Liver (tissue), 9 donors: ENCODE measurements around the gene CSNK1G2. TPM values are rescaled to one million over a fixed set of nuclear protein-coding genes. Genes with fewer than 3 reads are reported as not detected.
A peak's percentile ranks its signal among the peaks of the same experiment; 100 is the strongest.

Experiments
- DNase-seq: peaks from one replicate; pipeline ENCODE4 v3.0.0-alpha.2; 2017; ENCODE audit warnings: low spot score
- H3K27ac ChIP-seq, 2 donors: one replicate each; pipeline ENCODE4 v1.7.0; 2013; ENCODE audit warnings: inconsistent platforms in 2 of 2, low read length in 2 of 2, control low read depth in 1 of 2, low read depth in 1 of 2, mild to moderate bottlenecking in 1 of 2
- H3K27me3 ChIP-seq, 4 donors: one replicate each; pipeline versions ENCODE4 v1.6.1 to v1.7.0; 2013; ENCODE audit warnings: low read length in 3 of 4, inconsistent platforms in 1 of 4, mild to moderate bottlenecking in 1 of 4, moderate library complexity in 1 of 4; ENCODE audit not compliant: control insufficient read depth in 4 of 4, insufficient read depth in 4 of 4
- H3K36me3 ChIP-seq, 4 donors: one replicate each; pipeline versions ENCODE4 v1.6.1 to v1.7.0; 2013; ENCODE audit warnings: low read length in 3 of 4, mild to moderate bottlenecking in 3 of 4, low read depth in 1 of 4, moderate library complexity in 1 of 4; ENCODE audit not compliant: control insufficient read depth in 4 of 4, insufficient read depth in 3 of 4
- H3K4me1 ChIP-seq, 4 donors: one replicate each; pipeline versions ENCODE4 v1.6.1 to v1.7.0; 2013; ENCODE audit warnings: low read length in 3 of 4, mild to moderate bottlenecking in 3 of 4, moderate library complexity in 1 of 4; ENCODE audit not compliant: control insufficient read depth in 4 of 4, insufficient read depth in 4 of 4
- H3K4me3 ChIP-seq, 3 donors: one replicate each; pipeline versions ENCODE4 v1.6.1 to v1.7.0; 2013; ENCODE audit warnings: low read length in 3 of 3, control low read depth in 1 of 3, low read depth in 1 of 3, mild to moderate bottlenecking in 1 of 3
- H3K9ac ChIP-seq, 2 donors: one replicate each; pipeline ENCODE4 v1.7.0; 2013; ENCODE audit warnings: low read length in 2 of 2, mild to moderate bottlenecking in 2 of 2, moderate library complexity in 2 of 2, control low read depth in 1 of 2, low read depth in 1 of 2
- H3K9me3 ChIP-seq, 4 donors: one replicate each; pipeline versions ENCODE4 v1.6.1 to v1.7.0; 2013; ENCODE audit warnings: low read length in 3 of 4; ENCODE audit not compliant: control insufficient read depth in 4 of 4
- ATF3 ChIP-seq: IDR thresholded peaks from 2 replicates; pipeline ENCODE4 v1.6.1; 2016; ENCODE audit warnings: antibody characterized with exemption
- CTCF ChIP-seq: fragments of 150-350 bp; IDR thresholded peaks from 2 replicates; pipeline ENCODE4 v1.5.1; 2017; ENCODE audit warnings: improper control_type of control experiment, low read depth, low read length; ENCODE audit not compliant: missing input control
- EGR1 ChIP-seq, 2 donors: IDR thresholded peaks; 2 replicates each; pipeline ENCODE4 v1.6.1; 2016 to 2018; ENCODE audit warnings: antibody characterized with exemption in 2 of 2, low read depth in 2 of 2
- FOXA1 ChIP-seq: IDR thresholded peaks from 2 replicates; pipeline ENCODE4 v1.6.1; 2016; ENCODE audit warnings: antibody characterized with exemption
- FOXA2 ChIP-seq: IDR thresholded peaks from 2 replicates; pipeline ENCODE4 v1.6.1; 2016; ENCODE audit warnings: antibody characterized with exemption
- GABPA ChIP-seq, 2 donors: IDR thresholded peaks in 1 of 2; conservative IDR thresholded peaks in 1 of 2; 2 replicates each; pipeline ENCODE4 v1.6.1; 2016; ENCODE audit warnings: antibody characterized with exemption in 2 of 2, mild to moderate bottlenecking in 1 of 2, moderate library complexity in 1 of 2
- HNF4A ChIP-seq, 2 donors: conservative IDR thresholded peaks; 2 replicates each; pipeline ENCODE4 v1.6.1; 2016; ENCODE audit warnings: antibody characterized with exemption in 2 of 2, mild to moderate bottlenecking in 2 of 2
- HNF4G ChIP-seq: IDR thresholded peaks from 2 replicates; pipeline ENCODE4 v1.6.1; 2016; ENCODE audit warnings: antibody characterized with exemption
- JUND ChIP-seq, 2 donors: IDR thresholded peaks; 2 replicates each; pipeline ENCODE4 v1.6.1; 2016; ENCODE audit warnings: antibody characterized with exemption in 2 of 2
- MAX ChIP-seq: IDR thresholded peaks from 2 replicates; pipeline ENCODE4 v1.6.1; 2016; ENCODE audit warnings: antibody characterized with exemption
- NR2F2 ChIP-seq: IDR thresholded peaks from 2 replicates; pipeline ENCODE4 v1.6.1; 2016; ENCODE audit warnings: antibody characterized with exemption
- RAD21 ChIP-seq, 2 donors: IDR thresholded peaks; 2 replicates each; pipeline ENCODE4 v1.6.1; 2016; ENCODE audit warnings: antibody characterized with exemption in 2 of 2, mild to moderate bottlenecking in 2 of 2
- RXRA ChIP-seq, 2 donors: IDR thresholded peaks; 2 replicates each; pipeline ENCODE4 v1.6.1; 2017 to 2018; ENCODE audit warnings: antibody characterized with exemption in 2 of 2, mild to moderate bottlenecking in 1 of 2
- SP1 ChIP-seq: IDR thresholded peaks from 2 replicates; pipeline ENCODE4 v1.6.1; 2018; ENCODE audit warnings: antibody characterized with exemption, mild to moderate bottlenecking
- TAF1 ChIP-seq: conservative IDR thresholded peaks from 2 replicates; pipeline ENCODE4 v1.6.1; 2016; ENCODE audit warnings: antibody characterized with exemption, mild to moderate bottlenecking
- YY1 ChIP-seq: IDR thresholded peaks from 2 replicates; pipeline ENCODE4 v1.6.1; 2016; ENCODE audit warnings: antibody characterized with exemption, mild to moderate bottlenecking
- WGBS: extraction: QIAGEN DNeasy Blood & Tissue Kit; methylation state at CpG from one replicate; pipeline ENCODE4 v1.1.7; 2013; 5-methylcytosine and 5-hydroxymethylcytosine counted together
- polyA plus RNA-seq, 2 donors: library from polyadenylated mRNA; stranded (reverse) in 1 of 2; unstranded in 1 of 2; fragments of 200-250 nt in 1 of 2; fragments of >200 nt in 1 of 2; fragmentation: Nextera tagmentation in 1 of 2; extraction: Ambion mirVana in 1 of 2; gene quantifications; one replicate each; pipeline versions ENCODE4 v1.2.1 to v1.2.3, GENCODE V29; 2013 to 2015
- total RNA-seq, 2 donors: library from RNA; depleted of rRNA; stranded (reverse); fragments of >200 nt; gene quantifications; one replicate each; pipeline ENCODE4 v1.2.3, GENCODE V29; 2014
- TF ChIP-seq, protein P1 (sequence below): IDR thresholded peaks from 2 replicates; pipeline ENCODE4 v1.6.1; 2016; ENCODE audit warnings: antibody characterized with exemption
- donor health status: healthy.
- donor health status: healthy.
- donor health status: healthy.
- donor health status: healthy.
- donor health status: healthy.

CSNK1G2 gene
- total and polyA plus RNA-seq, 4 donors: 3.5 to 30.6 (median 23.9) TPM

DNA sequence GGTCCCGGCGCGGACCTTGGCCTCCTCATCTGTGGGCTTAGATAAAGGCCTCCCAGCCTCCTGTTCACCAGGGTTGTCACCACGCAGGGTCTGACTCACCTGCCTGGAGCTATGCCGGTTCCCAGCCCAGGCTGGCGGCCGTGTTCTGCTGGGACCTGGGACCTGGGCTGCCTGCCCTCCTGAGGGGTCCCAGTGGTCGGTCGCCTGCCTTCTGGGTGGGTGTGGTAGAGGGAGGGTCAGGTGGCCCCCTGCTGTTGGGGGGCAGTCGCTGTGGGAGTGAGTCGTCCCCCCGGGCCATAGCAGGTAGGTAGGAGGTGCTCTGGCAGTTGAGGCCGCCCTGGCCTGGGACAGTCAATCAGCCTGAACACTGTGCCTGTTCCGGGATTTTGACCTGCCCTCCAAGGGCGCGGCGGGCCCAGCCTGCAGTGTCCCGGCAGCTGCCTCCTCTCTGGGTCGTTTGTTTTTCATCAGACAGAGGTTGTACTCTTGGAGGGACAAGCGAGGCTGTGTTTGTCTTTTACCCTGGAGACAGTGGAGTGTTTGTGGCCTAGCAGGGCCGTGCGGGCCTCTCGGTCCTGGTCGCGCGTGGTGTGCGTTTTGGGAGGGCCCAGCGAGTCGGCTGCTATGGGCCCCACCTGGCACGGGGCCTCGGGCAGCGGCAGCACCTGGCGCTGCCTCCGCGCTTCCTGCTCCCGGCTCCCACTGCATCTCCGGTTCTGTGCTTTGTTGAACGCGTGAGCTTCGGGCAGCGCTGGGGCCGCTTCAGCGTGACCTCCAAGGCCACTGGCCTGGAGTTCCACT lies 33.2 kb upstream of the CSNK1G2 start:
- H3K27me3 ChIP-seq: no peaks in the 10 kb centered on the region
- H3K27ac ChIP-seq: peak overlapping the region; percentile 3 to 19
- TF ChIP-seq TAF1: no peak
- TF ChIP-seq SP1: peak; percentile 8
- H3K9me3 ChIP-seq: no peaks in the 10 kb centered on the region
- DNase-seq: no peak
- H3K4me1 ChIP-seq: peaks cover 3 to 11% (median 7%) of the 10 kb centered on the region in 4 donors
- no peak overlapping the region for H3K9ac ChIP-seq
- no peak overlapping the region for H3K4me3 ChIP-seq
- peaks cover 0 to 4% (median 1%) of the 10 kb centered on the region in 4 donors for H3K36me3 ChIP-seq
- WGBS: 75% methylated on average over 43 of the region's 43 CpGs

- Histone ChIP-seq H3K27ac (no peak overlapping the region), H3K9ac (no peak overlapping the region), H3K36me3 (peaks cover 0 to 8% (median 3%) of the 10 kb centered on the region in 4 donors), H3K4me3 (no peak overlapping the region), H3K27me3 (no peaks in the 10 kb centered on the region), H3K9me3 (no peaks in the 10 kb centered on the region), H3K4me1 (peaks cover 3 to 11% (median 7%) of the 10 kb centered on the region in 4 donors)
- WGBS: 83% methylated on average over 13 of the region's 13 CpGs
- no peak for TF ChIP-seq ATF3
- TF ChIP-seq CTCF: no peak
- TF ChIP-seq RXRA (IDR thresholded peaks at IDR 0.05): no peak
- no peak for TF ChIP-seq HNF4A (conservative IDR thresholded peaks at IDR 0.05)
- TF ChIP-seq FOXA1: no peak
- no peak for TF ChIP-seq SP1
- DNase-seq: no peak
Measured at GRCh38 chr19:1908364-1908678, 32.7 kb upstream of the CSNK1G2 start.

- no peak for DNase-seq
- Histone ChIP-seq H3K27ac (no peak overlapping the region), H3K4me3 (no peak overlapping the region), H3K27me3 (no peaks in the 10 kb centered on the region), H3K36me3 (peaks cover 0 to 11% (median 4%) of the 10 kb centered on the region in 4 donors), H3K9ac (no peak overlapping the region), H3K4me1 (peaks cover 3 to 11% (median 7%) of the 10 kb centered on the region in 4 donors), H3K9me3 (no peaks in the 10 kb centered on the region)
- TF ChIP-seq MAX: no peak
- TF ChIP-seq YY1: no peak
- no peak for TF ChIP-seq EGR1 (IDR thresholded peaks at IDR 0.05; ENCODE audit: low read depth in 2 of 2)
- TF ChIP-seq FOXA1: no peak
- TF ChIP-seq CTCF: no peak
- no peak for TF ChIP-seq HNF4A (conservative IDR thresholded peaks at IDR 0.05)
- TF ChIP-seq TAF1: no peak
- TF ChIP-seq RXRA (IDR thresholded peaks at IDR 0.05): no peak
- no peak for TF ChIP-seq HNF4G
- no peak for TF ChIP-seq RAD21 (IDR thresholded peaks at IDR 0.05)
- TF ChIP-seq NR2F2: no peak
- TF ChIP-seq FOXA2: no peak
- TF ChIP-seq ATF3: no peak
- TF ChIP-seq JUND (IDR thresholded peaks at IDR 0.05): no peak
- no peak for TF ChIP-seq GABPA (IDR thresholded peaks at IDR 0.05 in 1 of 2, conservative IDR thresholded peaks at IDR 0.05 in 1 of 2)
- TF ChIP-seq, protein P1, sequence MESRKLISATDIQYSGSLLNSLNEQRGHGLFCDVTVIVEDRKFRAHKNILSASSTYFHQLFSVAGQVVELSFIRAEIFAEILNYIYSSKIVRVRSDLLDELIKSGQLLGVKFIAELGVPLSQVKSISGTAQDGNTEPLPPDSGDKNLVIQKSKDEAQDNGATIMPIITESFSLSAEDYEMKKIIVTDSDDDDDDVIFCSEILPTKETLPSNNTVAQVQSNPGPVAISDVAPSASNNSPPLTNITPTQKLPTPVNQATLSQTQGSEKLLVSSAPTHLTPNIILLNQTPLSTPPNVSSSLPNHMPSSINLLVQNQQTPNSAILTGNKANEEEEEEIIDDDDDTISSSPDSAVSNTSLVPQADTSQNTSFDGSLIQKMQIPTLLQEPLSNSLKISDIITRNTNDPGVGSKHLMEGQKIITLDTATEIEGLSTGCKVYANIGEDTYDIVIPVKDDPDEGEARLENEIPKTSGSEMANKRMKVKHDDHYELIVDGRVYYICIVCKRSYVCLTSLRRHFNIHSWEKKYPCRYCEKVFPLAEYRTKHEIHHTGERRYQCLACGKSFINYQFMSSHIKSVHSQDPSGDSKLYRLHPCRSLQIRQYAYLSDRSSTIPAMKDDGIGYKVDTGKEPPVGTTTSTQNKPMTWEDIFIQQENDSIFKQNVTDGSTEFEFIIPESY: no peak
- no peak for TF ChIP-seq SP1
- 85% methylated on average over 10 of the region's 10 CpGs for WGBS
Measured at GRCh38 chr19:1909761-1910080, 31.3 kb upstream of the CSNK1G2 start.
